Peyer's patch (tissue), 4 donors: ENCODE measurements around the gene IFITM5. TPM values are rescaled to one million over a fixed set of nuclear protein-coding genes. Genes with fewer than 3 reads are reported as not detected.
"Not testable (repeated sequence)": the region's sequence is repeated elsewhere in the genome, so short reads cannot be mapped to it uniquely, and the experiment has no call there.

Source experiments
- DNase-seq, 3 donors: peaks; one replicate each; pipeline ENCODE4 v3.0.0-alpha.2; 2017 to 2019
- H3K27ac ChIP-seq, 4 donors: fragments of 200-600 bp; sonication (generic); one replicate each; pipeline ENCODE4 v1.5.1; 2016 to 2019
- H3K27me3 ChIP-seq, 2 donors: fragments of 200-600 bp; sonication (generic); one replicate each; pipeline ENCODE4 v1.5.1; 2019
- H3K36me3 ChIP-seq, 3 donors: fragments of 200-600 bp; sonication (generic); one replicate each; pipeline ENCODE4 v1.5.1; 2016 to 2019
- H3K4me1 ChIP-seq, 4 donors: fragments of 200-600 bp; sonication (generic); one replicate each; pipeline ENCODE4 v1.5.1; 2016 to 2019
- H3K4me3 ChIP-seq, 4 donors: fragments of 200-600 bp; sonication (generic); 1 replicate in 3 of 4; 2 replicates in 1 of 4; pipeline ENCODE4 v1.5.1; 2016 to 2019; ENCODE audit warnings: mild to moderate bottlenecking in 1 of 4
- H3K9me3 ChIP-seq, 4 donors: fragments of 200-600 bp; sonication (generic); one replicate each; pipeline ENCODE4 v1.5.1; 2016 to 2019; ENCODE audit warnings: mild to moderate bottlenecking in 1 of 4
- POLR2A ChIP-seq, 2 donors: fragments of 450-650 bp; IDR thresholded peaks; one replicate each; pipeline ENCODE4 v1.5.1; 2017; ENCODE audit warnings: antibody characterized with exemption in 2 of 2, mild to moderate bottlenecking in 2 of 2, moderate library complexity in 2 of 2
- total RNA-seq, 4 donors: library from RNA; depleted of rRNA; stranded (reverse); fragments of >200 nt; gene quantifications; one replicate each; pipeline ENCODE4 v1.1.0, GENCODE V29; 2016
- TF ChIP-seq, protein P1 (sequence below), 6 experiments: fragments of 450-650 bp in 4 of 6; fragments of 200-600 bp in 2 of 6; sonication (generic) in 1 of 6; IDR thresholded peaks; one replicate each; pipeline ENCODE4 v1.5.1; 2017 to 2019; ENCODE audit warnings: antibody characterized with exemption in 6 of 6, mild to moderate bottlenecking in 3 of 6, moderate library complexity in 1 of 6

Gene IFITM5
- total RNA-seq, 4 donors from 2014 or later, result not detected

DNA sequence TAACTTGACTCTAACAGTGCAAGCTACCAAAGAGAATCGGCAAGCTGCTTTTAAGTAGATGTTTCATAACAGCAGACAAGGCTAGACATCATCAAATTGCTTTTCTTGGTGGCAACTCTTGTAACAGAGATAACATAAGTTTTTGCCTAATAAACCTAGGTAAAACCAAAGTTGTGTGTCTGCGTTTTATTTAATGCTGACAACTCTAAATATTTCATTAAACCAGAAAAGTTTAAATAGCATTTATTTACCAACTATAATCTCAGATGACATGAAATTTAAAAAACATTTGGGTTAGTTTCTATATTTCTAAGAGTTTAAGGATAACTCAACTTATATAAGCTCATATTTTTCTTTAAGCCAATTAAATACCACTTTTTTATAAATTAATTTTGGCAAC is 40.6 kb upstream of the IFITM5 start:
- H3K4me1 ChIP-seq, result peaks cover 0 to 12% (median 6%) of the 10 kb centered on the region in 4 donors
- no peaks in the 10 kb centered on the region for H3K27me3 ChIP-seq
- H3K36me3 ChIP-seq, result no peaks in the 10 kb centered on the region
- no peak for DNase-seq
- H3K4me3 ChIP-seq, result no peak overlapping the region
- no peak for TF ChIP-seq POLR2A (IDR thresholded peaks at IDR 0.05)
- TF ChIP-seq, protein P1, sequence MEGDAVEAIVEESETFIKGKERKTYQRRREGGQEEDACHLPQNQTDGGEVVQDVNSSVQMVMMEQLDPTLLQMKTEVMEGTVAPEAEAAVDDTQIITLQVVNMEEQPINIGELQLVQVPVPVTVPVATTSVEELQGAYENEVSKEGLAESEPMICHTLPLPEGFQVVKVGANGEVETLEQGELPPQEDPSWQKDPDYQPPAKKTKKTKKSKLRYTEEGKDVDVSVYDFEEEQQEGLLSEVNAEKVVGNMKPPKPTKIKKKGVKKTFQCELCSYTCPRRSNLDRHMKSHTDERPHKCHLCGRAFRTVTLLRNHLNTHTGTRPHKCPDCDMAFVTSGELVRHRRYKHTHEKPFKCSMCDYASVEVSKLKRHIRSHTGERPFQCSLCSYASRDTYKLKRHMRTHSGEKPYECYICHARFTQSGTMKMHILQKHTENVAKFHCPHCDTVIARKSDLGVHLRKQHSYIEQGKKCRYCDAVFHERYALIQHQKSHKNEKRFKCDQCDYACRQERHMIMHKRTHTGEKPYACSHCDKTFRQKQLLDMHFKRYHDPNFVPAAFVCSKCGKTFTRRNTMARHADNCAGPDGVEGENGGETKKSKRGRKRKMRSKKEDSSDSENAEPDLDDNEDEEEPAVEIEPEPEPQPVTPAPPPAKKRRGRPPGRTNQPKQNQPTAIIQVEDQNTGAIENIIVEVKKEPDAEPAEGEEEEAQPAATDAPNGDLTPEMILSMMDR (IDR thresholded peaks at IDR 0.05), result no peak
- H3K9me3 ChIP-seq, result no peaks in the 10 kb centered on the region
- H3K27ac ChIP-seq, result no peak overlapping the region

GRCh38 chr11:337711-338110 is 38.4 kb upstream of the IFITM5 start:
- H3K27me3 ChIP-seq, result no peaks in the 10 kb centered on the region
- no peaks in the 10 kb centered on the region for H3K36me3 ChIP-seq
- no peak overlapping the region for H3K27ac ChIP-seq
- DNase-seq, result peak in 1 of 3 donors; percentile 36
- H3K9me3 ChIP-seq, result no peaks in the 10 kb centered on the region
- H3K4me3 ChIP-seq, result no peak overlapping the region
- TF ChIP-seq, protein P1 (IDR thresholded peaks at IDR 0.05), result no peak
- no peak for TF ChIP-seq POLR2A (IDR thresholded peaks at IDR 0.05)
- H3K4me1 ChIP-seq, result peaks cover 0 to 12% (median 6%) of the 10 kb centered on the region in 4 donors

GRCh38 chr11:336659-337198 is 37.4 kb upstream of the IFITM5 start:
- H3K36me3 ChIP-seq, result no peaks in the 10 kb centered on the region
- DNase-seq, result peak in 1 of 3 donors; percentile 24
- no peaks in the 10 kb centered on the region for H3K9me3 ChIP-seq
- no peaks in the 10 kb centered on the region for H3K27me3 ChIP-seq
- H3K27ac ChIP-seq, result peak overlapping the region in 2 of 4 donors; percentile 68 to 69
- no peak for TF ChIP-seq POLR2A (IDR thresholded peaks at IDR 0.05)
- TF ChIP-seq, protein P1 (IDR thresholded peaks at IDR 0.05), result no peak
- H3K4me1 ChIP-seq, result peaks cover 0 to 12% (median 6%) of the 10 kb centered on the region in 4 donors
- no peak overlapping the region for H3K4me3 ChIP-seq

- peak overlapping the region in 3 of 4 donors; percentile 20 to 69 (median 68) for H3K27ac ChIP-seq
- H3K36me3 ChIP-seq, result no peaks in the 10 kb centered on the region
- no peaks in the 10 kb centered on the region for H3K9me3 ChIP-seq
- peak in 1 of 3 donors; percentile 50 for DNase-seq
- H3K27me3 ChIP-seq, result no peaks in the 10 kb centered on the region
- no peak for TF ChIP-seq POLR2A (IDR thresholded peaks at IDR 0.05)
- TF ChIP-seq, protein P1 (IDR thresholded peaks at IDR 0.05), result no peak
- no peak overlapping the region for H3K4me3 ChIP-seq
- peaks cover 0 to 12% (median 6%) of the 10 kb centered on the region in 4 donors for H3K4me1 ChIP-seq
Measured at GRCh38 chr11:335779-336658, 36.7 kb upstream of the IFITM5 start.

GRCh38 chr11:334264-334994 is 35.1 kb upstream of the IFITM5 start:
- H3K4me1 ChIP-seq, result peaks cover 0 to 13% (median 10%) of the 10 kb centered on the region in 4 donors
- H3K27ac ChIP-seq, result no peak overlapping the region
- DNase-seq, result peak in 1 of 3 donors; percentile 22
- TF ChIP-seq POLR2A (IDR thresholded peaks at IDR 0.05), result no peak
- TF ChIP-seq, protein P1 (IDR thresholded peaks at IDR 0.05), result no peak
- no peaks in the 10 kb centered on the region for H3K9me3 ChIP-seq
- H3K4me3 ChIP-seq, result no peak overlapping the region
- no peaks in the 10 kb centered on the region for H3K36me3 ChIP-seq
- H3K27me3 ChIP-seq, result no peaks in the 10 kb centered on the region

GRCh38 chr11:333616-334263 is 34.4 kb upstream of the IFITM5 start:
- H3K36me3 ChIP-seq, H3K9me3 ChIP-seq, DNase-seq, H3K27me3 ChIP-seq, H3K4me3 ChIP-seq, H3K27ac ChIP-seq: not testable (repeated sequence)
- peaks cover 0 to 13% (median 10%) of the 10 kb centered on the region in 4 donors for H3K4me1 ChIP-seq
